Ishikawa (cell line): Measurements from ENCODE around the gene LMBRD2.

Source experiments
- CEBPB ChIP-seq: IDR thresholded peaks from 2 replicates; pipeline ENCODE4 v1.6.1; 2012
- CREB1 ChIP-seq: IDR thresholded peaks from 2 replicates; pipeline ENCODE4 v1.6.1; 2012; ENCODE audit warnings: low read depth
- EP300 ChIP-seq: IDR thresholded peaks from 2 replicates; pipeline ENCODE4 v1.6.1; 2012; ENCODE audit warnings: borderline replicate concordance
- MAX ChIP-seq: IDR thresholded peaks from 2 replicates; pipeline ENCODE4 v1.6.1; 2012
- RAD21 ChIP-seq: IDR thresholded peaks from 2 replicates; pipeline ENCODE4 v1.6.1; 2012; ENCODE audit warnings: low read depth
- TAF1 ChIP-seq: IDR thresholded peaks from 2 replicates; pipeline ENCODE4 v1.6.1; 2012; ENCODE audit warnings: low read depth, mild to moderate bottlenecking
- TCF12 ChIP-seq: IDR thresholded peaks from 2 replicates; pipeline ENCODE4 v1.6.1; 2012; ENCODE audit warnings: low read depth
- TEAD4 ChIP-seq: IDR thresholded peaks from 2 replicates; pipeline ENCODE4 v1.6.1; 2012
- YY1 ChIP-seq: IDR thresholded peaks from 2 replicates; pipeline ENCODE4 v1.6.1; 2012; ENCODE audit warnings: low read depth
- TF ChIP-seq, protein P1 (sequence below): IDR thresholded peaks from 2 replicates; pipeline ENCODE4 v1.6.1; 2012
- TF ChIP-seq, protein P2 (sequence below): IDR thresholded peaks from 2 replicates; pipeline ENCODE4 v1.6.1; 2012; ENCODE audit warnings: low read depth, mild to moderate bottlenecking

DNA sequence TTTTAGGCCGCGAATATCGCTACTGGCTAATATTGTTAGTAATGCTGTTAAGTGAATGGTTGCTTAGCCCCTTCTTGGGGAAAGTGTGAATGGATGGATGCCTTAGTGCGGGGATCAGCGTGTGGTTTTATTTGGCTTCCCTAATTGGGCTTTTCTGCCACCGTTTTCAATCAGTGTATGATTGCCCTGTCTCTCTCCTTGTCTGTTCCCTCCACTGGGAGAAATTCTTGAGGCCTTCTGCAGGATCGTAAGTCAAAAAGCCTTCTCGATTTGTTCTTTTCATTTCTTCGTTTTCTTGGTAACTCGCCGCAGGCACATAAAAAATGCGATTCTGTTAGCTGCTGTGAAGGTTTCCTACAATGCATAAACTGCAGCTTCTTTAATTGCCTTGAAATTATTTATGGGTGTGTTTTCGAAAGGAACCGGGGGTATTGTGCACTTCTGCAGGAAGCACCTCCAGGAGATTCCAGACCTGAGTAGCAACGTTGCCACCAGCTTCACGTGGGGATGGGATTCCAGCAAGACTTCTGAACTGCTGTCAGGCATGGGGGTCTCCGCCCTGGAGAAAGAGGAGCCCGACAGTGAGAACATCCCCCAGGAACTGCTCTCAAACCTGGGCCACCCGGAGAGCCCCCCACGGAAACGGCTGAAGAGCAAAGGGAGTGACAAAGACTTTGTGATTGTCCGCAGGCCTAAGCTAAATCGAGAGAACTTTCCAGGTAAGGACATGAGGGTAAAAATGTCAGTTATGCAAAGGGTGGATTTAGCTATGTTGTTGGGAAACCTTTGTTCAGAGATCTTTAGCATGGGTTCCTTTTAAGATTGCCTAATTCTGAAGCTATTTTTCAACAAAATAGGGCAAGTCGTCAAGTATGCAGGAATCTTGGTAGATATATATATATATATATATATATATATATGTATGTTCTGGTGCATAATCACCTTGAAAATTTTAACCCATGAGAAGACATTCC is 924 bp upstream of the LMBRD2 start:
- TF ChIP-seq RAD21 (no peak), TCF12 (no peak), MAX (no peak), YY1 (no peak), CREB1 (no peak), EP300 (no peak), TAF1 (no peak), TEAD4 (no peak), CEBPB (no peak)
- TF ChIP-seq, protein P1, sequence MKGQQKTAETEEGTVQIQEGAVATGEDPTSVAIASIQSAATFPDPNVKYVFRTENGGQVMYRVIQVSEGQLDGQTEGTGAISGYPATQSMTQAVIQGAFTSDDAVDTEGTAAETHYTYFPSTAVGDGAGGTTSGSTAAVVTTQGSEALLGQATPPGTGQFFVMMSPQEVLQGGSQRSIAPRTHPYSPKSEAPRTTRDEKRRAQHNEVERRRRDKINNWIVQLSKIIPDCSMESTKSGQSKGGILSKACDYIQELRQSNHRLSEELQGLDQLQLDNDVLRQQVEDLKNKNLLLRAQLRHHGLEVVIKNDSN: no peak
- TF ChIP-seq, protein P2, sequence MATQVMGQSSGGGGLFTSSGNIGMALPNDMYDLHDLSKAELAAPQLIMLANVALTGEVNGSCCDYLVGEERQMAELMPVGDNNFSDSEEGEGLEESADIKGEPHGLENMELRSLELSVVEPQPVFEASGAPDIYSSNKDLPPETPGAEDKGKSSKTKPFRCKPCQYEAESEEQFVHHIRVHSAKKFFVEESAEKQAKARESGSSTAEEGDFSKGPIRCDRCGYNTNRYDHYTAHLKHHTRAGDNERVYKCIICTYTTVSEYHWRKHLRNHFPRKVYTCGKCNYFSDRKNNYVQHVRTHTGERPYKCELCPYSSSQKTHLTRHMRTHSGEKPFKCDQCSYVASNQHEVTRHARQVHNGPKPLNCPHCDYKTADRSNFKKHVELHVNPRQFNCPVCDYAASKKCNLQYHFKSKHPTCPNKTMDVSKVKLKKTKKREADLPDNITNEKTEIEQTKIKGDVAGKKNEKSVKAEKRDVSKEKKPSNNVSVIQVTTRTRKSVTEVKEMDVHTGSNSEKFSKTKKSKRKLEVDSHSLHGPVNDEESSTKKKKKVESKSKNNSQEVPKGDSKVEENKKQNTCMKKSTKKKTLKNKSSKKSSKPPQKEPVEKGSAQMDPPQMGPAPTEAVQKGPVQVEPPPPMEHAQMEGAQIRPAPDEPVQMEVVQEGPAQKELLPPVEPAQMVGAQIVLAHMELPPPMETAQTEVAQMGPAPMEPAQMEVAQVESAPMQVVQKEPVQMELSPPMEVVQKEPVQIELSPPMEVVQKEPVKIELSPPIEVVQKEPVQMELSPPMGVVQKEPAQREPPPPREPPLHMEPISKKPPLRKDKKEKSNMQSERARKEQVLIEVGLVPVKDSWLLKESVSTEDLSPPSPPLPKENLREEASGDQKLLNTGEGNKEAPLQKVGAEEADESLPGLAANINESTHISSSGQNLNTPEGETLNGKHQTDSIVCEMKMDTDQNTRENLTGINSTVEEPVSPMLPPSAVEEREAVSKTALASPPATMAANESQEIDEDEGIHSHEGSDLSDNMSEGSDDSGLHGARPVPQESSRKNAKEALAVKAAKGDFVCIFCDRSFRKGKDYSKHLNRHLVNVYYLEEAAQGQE: no peak
